ENCODE measurements around the gene MRPL20. TPM values are rescaled to one million over a fixed set of nuclear protein-coding genes. Genes with fewer than 3 reads are reported as not detected.

Gene MRPL20
- polyA plus RNA-seq, 3 donors: 84.3 to 186 (median 156) TPM

- Mint-ChIP-seq H3K27ac (no peak overlapping the region), H3K9me3 (peaks cover 0 to 5% (median 0%) of the 10 kb centered on the region in 7 donors), H3K4me3 (no peak overlapping the region), H3K4me1 (no peaks in the 10 kb centered on the region), H3K36me3 (no peaks in the 10 kb centered on the region), H3K27me3 (ENCODE audit: low read depth in 3 of 3) (peaks cover 34 to 84% (median 42%) of the 10 kb centered on the region in 3 donors)
- intact Hi-C loops (cut with micrococcal nuclease): no loop called here
- Histone ChIP-seq H3K9ac (ENCODE audit: insufficient read depth, low read length, poor library complexity, severe bottlenecking) (no peak overlapping the region), H3K9me3 (replicated peaks in 1 of 2; ENCODE audit: control insufficient read depth in 1 of 2, insufficient read depth in 1 of 2, low read length in 2 of 2) (no peaks in the 10 kb centered on the region), H3K79me2 (ENCODE audit: insufficient read depth, low read length) (no peaks in the 10 kb centered on the region), H3K27ac (ENCODE audit: low read depth in 1 of 2, low read length in 2 of 2) (no peak overlapping the region), H3K4me3 (replicated peaks in 1 of 3; ENCODE audit: low read depth in 2 of 3, low read length in 3 of 3) (no peak overlapping the region), H3K4me2 (replicated peaks; ENCODE audit: extremely low read depth, low read length, poor library complexity, severe bottlenecking) (no peak overlapping the region), H3K27me3 (ENCODE audit: control insufficient read depth in 2 of 2, insufficient read depth in 2 of 2, low read length in 2 of 2) (peaks cover 0 to 36% of the 10 kb centered on the region in 2 donors), H2AFZ (ENCODE audit: insufficient read depth, low read depth, low read length, poor library complexity, severe bottlenecking) (no peak overlapping the region), H3K36me3 (replicated peaks in 1 of 2; ENCODE audit: control insufficient read depth in 1 of 2, insufficient read depth in 2 of 2, low read length in 2 of 2) (no peaks in the 10 kb centered on the region), H4K20me1 (ENCODE audit: insufficient read depth, low read length) (no peaks in the 10 kb centered on the region), H3K4me1 (ENCODE audit: control insufficient read depth in 1 of 2, insufficient read depth in 2 of 2, low read length in 2 of 2) (no peaks in the 10 kb centered on the region)
- no peak for TF ChIP-seq CTCF (IDR thresholded peaks at IDR 0.05)
- 7% methylated on average over 56 of the region's 66 CpGs for WGBS (ENCODE audit: insufficient coverage)
- no peak for DNase-seq
Observed at GRCh38 chr1:1427106-1427819, 20.2 kb upstream of the MRPL20 start.

GRCh38 chr1:1426496-1427105 lies 19.5 kb upstream of the MRPL20 start:
- peaks cover 0 to 5% (median 0%) of the 10 kb centered on the region in 7 donors for H3K9me3 Mint-ChIP-seq
- Histone ChIP-seq H3K4me1 (ENCODE audit: control insufficient read depth in 1 of 2, insufficient read depth in 2 of 2, low read length in 2 of 2) (no peaks in the 10 kb centered on the region), H3K27ac (ENCODE audit: low read depth in 1 of 2, low read length in 2 of 2) (no peak overlapping the region), H3K79me2 (ENCODE audit: insufficient read depth, low read length) (no peaks in the 10 kb centered on the region), H3K4me3 (replicated peaks in 1 of 3; ENCODE audit: low read depth in 2 of 3, low read length in 3 of 3) (no peak overlapping the region), H3K36me3 (replicated peaks in 1 of 2; ENCODE audit: control insufficient read depth in 1 of 2, insufficient read depth in 2 of 2, low read length in 2 of 2) (no peaks in the 10 kb centered on the region), H3K4me2 (replicated peaks; ENCODE audit: extremely low read depth, low read length, poor library complexity, severe bottlenecking) (no peak overlapping the region), H4K20me1 (ENCODE audit: insufficient read depth, low read length) (no peaks in the 10 kb centered on the region), H3K27me3 (ENCODE audit: control insufficient read depth in 2 of 2, insufficient read depth in 2 of 2, low read length in 2 of 2) (peaks cover 0 to 32% of the 10 kb centered on the region in 2 donors), H2AFZ (ENCODE audit: insufficient read depth, low read depth, low read length, poor library complexity, severe bottlenecking) (no peak overlapping the region), H3K9me3 (replicated peaks in 1 of 2; ENCODE audit: control insufficient read depth in 1 of 2, insufficient read depth in 1 of 2, low read length in 2 of 2) (no peaks in the 10 kb centered on the region), H3K9ac (ENCODE audit: insufficient read depth, low read length, poor library complexity, severe bottlenecking) (no peak overlapping the region)
- 13% methylated on average over 9 of the region's 19 CpGs for WGBS (ENCODE audit: insufficient coverage)
- no peak for DNase-seq
- no peaks in the 10 kb centered on the region for H3K36me3 Mint-ChIP-seq
- no peak for TF ChIP-seq CTCF (IDR thresholded peaks at IDR 0.05)
- peaks cover 34 to 84% (median 45%) of the 10 kb centered on the region in 3 donors for H3K27me3 Mint-ChIP-seq (ENCODE audit: low read depth in 3 of 3)
- intact Hi-C loops (cut with micrococcal nuclease): no loop called here
- H3K4me3 Mint-ChIP-seq: peak overlapping the region in 1 of 2 donors; percentile 59
- H3K4me1 Mint-ChIP-seq: no peaks in the 10 kb centered on the region
- no peak overlapping the region for H3K27ac Mint-ChIP-seq

Data from CD14-positive monocyte (primary cell).